Keratinocyte (primary cell): ENCODE data around the gene NXPH4. TPM values are rescaled to one million over a fixed set of nuclear protein-coding genes. Genes with fewer than 3 reads are reported as not detected.

Experiments used
- DNase-seq: peaks from one replicate; pipeline ENCODE4 v3.0.0-alpha.2; 2011; ENCODE audit warnings: low read depth, missing footprints, low spot score
- FAIRE-seq: peaks from 2 replicates; lab custom pipeline; 2011; peaks lifted over from hg19 to GRCh38; lab: Jason Lieb, UNC
- H2AFZ ChIP-seq: 2 replicates; pipeline ENCODE4 v1.6.0; 2012; ENCODE audit warnings: low read length, control low read depth, inconsistent platforms; ENCODE audit not compliant: control insufficient read depth
- H3K27ac ChIP-seq: 2 replicates; pipeline ENCODE4 v1.5.1; 2011; ENCODE audit warnings: low read length; ENCODE audit not compliant: control insufficient read depth, insufficient read depth
- H3K27me3 ChIP-seq: 3 replicates; pipeline ENCODE4 v1.6.0; 2011; ENCODE audit warnings: low read length; ENCODE audit not compliant: control insufficient read depth, insufficient read depth; ENCODE audit errors: extremely low read depth
- H3K36me3 ChIP-seq, 2 experiments: 2 replicates in 1 of 2; 3 replicates in 1 of 2; pipeline ENCODE4 v1.5.1; 2011; ENCODE audit warnings: low read length in 2 of 2, mild to moderate bottlenecking in 1 of 2; ENCODE audit not compliant: control insufficient read depth in 2 of 2, insufficient read depth in 2 of 2; ENCODE audit errors: extremely low read depth in 1 of 2
- H3K4me1 ChIP-seq: 3 replicates; pipeline ENCODE4 v1.5.1; 2011; ENCODE audit warnings: low read length; ENCODE audit not compliant: control insufficient read depth, insufficient read depth; ENCODE audit errors: extremely low read depth
- H3K4me2 ChIP-seq: 3 replicates; pipeline ENCODE4 v1.6.0; 2011; ENCODE audit warnings: low read depth, low read length; ENCODE audit not compliant: control insufficient read depth, insufficient read depth; ENCODE audit errors: extremely low read depth
- H3K4me3 ChIP-seq, 3 experiments: fragments of 200-600 bp in 1 of 3; sonication (generic) in 1 of 3; 2 replicates in 2 of 3; 3 replicates in 1 of 3; pipeline ENCODE4 v1.5.1; 2011 to 2016; ENCODE audit warnings: low read length in 3 of 3, mild to moderate bottlenecking in 3 of 3, control low read depth in 2 of 3, inconsistent platforms in 1 of 3, low read depth in 1 of 3, mixed read lengths in 1 of 3, mixed run types in 1 of 3, moderate library complexity in 1 of 3; ENCODE audit not compliant: control insufficient read depth in 2 of 3, insufficient read depth in 2 of 3; ENCODE audit errors: extremely low read depth in 1 of 3
- H3K79me2 ChIP-seq: 2 replicates; pipeline ENCODE4 v1.6.0; 2012; ENCODE audit warnings: low read length; ENCODE audit not compliant: control insufficient read depth, insufficient read depth
- H3K9ac ChIP-seq: 3 replicates; pipeline ENCODE4 v1.6.0; 2011; ENCODE audit warnings: low read length; ENCODE audit not compliant: control insufficient read depth, insufficient read depth; ENCODE audit errors: extremely low read depth
- H3K9me1 ChIP-seq: 3 replicates; pipeline ENCODE4 v1.6.0; 2011; ENCODE audit warnings: low read length; ENCODE audit not compliant: control insufficient read depth, insufficient read depth; ENCODE audit errors: extremely low read depth
- H3K9me3 ChIP-seq: 2 replicates; pipeline ENCODE4 v1.5.1; 2012; ENCODE audit warnings: low read depth, low read length; ENCODE audit not compliant: control insufficient read depth
- H4K20me1 ChIP-seq: 3 replicates; pipeline ENCODE4 v1.6.0; 2011; ENCODE audit warnings: low read length; ENCODE audit not compliant: control insufficient read depth, insufficient read depth; ENCODE audit errors: extremely low read depth
- CTCF ChIP-seq, 3 experiments: IDR thresholded peaks in 1 of 3; conservative IDR thresholded peaks in 1 of 3; optimal IDR thresholded peaks in 1 of 3; 2 replicates in 2 of 3; 3 replicates in 1 of 3; pipeline versions ENCODE3 to v1.5.1; 2011; ENCODE audit warnings: low read length in 3 of 3, mild to moderate bottlenecking in 3 of 3, moderate library complexity in 2 of 3, control low read depth in 1 of 3, inconsistent platforms in 1 of 3; ENCODE audit not compliant: insufficient read depth in 2 of 3; ENCODE audit errors: extremely low read depth in 1 of 3
- EZH2 ChIP-seq: IDR thresholded peaks from one replicate; pipeline ENCODE4 v1.6.1; 2012; ENCODE audit warnings: inconsistent platforms, mild to moderate bottlenecking, low read length, moderate library complexity
- dilution Hi-C: fragments of 300-500 bp; cut with MboI; formaldehyde crosslinking; loops from one replicate; pipeline ENCODE4 v1.7.0; 2020; ENCODE audit warnings: low sequenced_read_pairs; ENCODE audit not compliant: extremely low pct_ligation_motif_present
- polyA plus RNA-seq, 5 experiments: library from polyadenylated mRNA; depleted of rRNA in 3 of 5; stranded (reverse) in 3 of 5; stranded (forward) in 1 of 5; unstranded in 1 of 5; fragments of >200 nt; gene quantifications; 1 replicate in 1 of 5; 2 replicates in 3 of 5; 3 replicates in 1 of 5; pipeline versions ENCODE4 v1.2.1 to v1.2.3, GENCODE V29; 2011 to 2012; ENCODE audit warnings: missing spikeins in 2 of 5, low read depth in 1 of 5, low replicate concordance in 1 of 5

NXPH4 gene
- polyA plus RNA-seq, 1 donor (not counting 4 experiments of a cell fraction or from before 2014, with no cell fraction given): 0.97 TPM

- no peak for DNase-seq
- H3K4me3 ChIP-seq: no peak overlapping the region
- H2AFZ ChIP-seq: no peak overlapping the region
- peaks cover 60% of the 10 kb centered on the region for H3K4me1 ChIP-seq
- TF ChIP-seq CTCF (optimal IDR thresholded peaks at IDR 0.05 in 1 of 3, IDR thresholded peaks at IDR 0.05 in 1 of 3, conservative IDR thresholded peaks at IDR 0.05 in 1 of 3; ENCODE audit: extremely low read depth in 1 of 3, insufficient read depth in 2 of 3, low read length in 3 of 3): no peak
- no peak for TF ChIP-seq EZH2
- no peak overlapping the region for H3K4me2 ChIP-seq
- H3K9ac ChIP-seq: no peak overlapping the region
- H3K79me2 ChIP-seq: peaks cover 25% of the 10 kb centered on the region
- dilution Hi-C loops: no loop called here
- no peaks in the 10 kb centered on the region for H3K27me3 ChIP-seq
- no peaks in the 10 kb centered on the region for H3K9me1 ChIP-seq
- H3K36me3 ChIP-seq: peaks cover 25 to 41% of the 10 kb centered on the region in 2 experiments
- H3K27ac ChIP-seq: no peak overlapping the region
- no peak for FAIRE-seq
- H3K9me3 ChIP-seq: no peaks in the 10 kb centered on the region
- no peaks in the 10 kb centered on the region for H4K20me1 ChIP-seq
Observed at GRCh38 chr12:57232156-57232756, 15.7 kb downstream of the NXPH4 start.

GRCh38 chr12:57233357-57234232, 17.0 kb downstream of the NXPH4 start:
- Histone ChIP-seq H4K20me1 (no peaks in the 10 kb centered on the region), H3K27ac (no peak overlapping the region), H3K79me2 (peaks cover 25% of the 10 kb centered on the region), H3K9me3 (no peaks in the 10 kb centered on the region), H3K9me1 (no peaks in the 10 kb centered on the region), H2AFZ (no peak overlapping the region), H3K27me3 (peaks cover 1% of the 10 kb centered on the region), H3K4me2 (no peak overlapping the region), H3K9ac (no peak overlapping the region), H3K4me3 (no peak overlapping the region), H3K4me1 (peaks cover 73% of the 10 kb centered on the region), H3K36me3 (peaks cover 25 to 41% of the 10 kb centered on the region in 2 experiments)
- TF ChIP-seq EZH2: no peak
- no peak for TF ChIP-seq CTCF (optimal IDR thresholded peaks at IDR 0.05 in 1 of 3, IDR thresholded peaks at IDR 0.05 in 1 of 3, conservative IDR thresholded peaks at IDR 0.05 in 1 of 3; ENCODE audit: extremely low read depth in 1 of 3, insufficient read depth in 2 of 3, low read length in 3 of 3)
- no peak for DNase-seq
- no peak for FAIRE-seq
- dilution Hi-C loops: no loop called here
